A673 (cell line): ENCODE data around the gene LIMA1. TPM values are rescaled to one million over a fixed set of nuclear protein-coding genes. Genes with fewer than 3 reads are reported as not detected.
A peak's percentile ranks its signal among the peaks of the same experiment; 100 is the strongest.
"Not testable (repeated sequence)": the region's sequence is repeated elsewhere in the genome, so short reads cannot be mapped to it uniquely, and the experiment has no call there.

Experiments used
- BruUV-seq: library from RNA; stranded (reverse); fragments of 400-500 nt; replicated peaks from 2 replicates; lab custom pipeline; 2021; lab: Mats Ljungman, UMichigan
- CTCF ChIA-PET: fragments of 300-600 bp; sonication (Branson Sonifier 250); formaldehyde crosslinking; loops from one replicate; lab custom pipeline; 2022; ENCODE audit warnings: antibody characterized with exemption; lab: Charles Lee
- POLR2A ChIA-PET: fragments of 300-600 bp; sonication (Branson Sonifier 250); formaldehyde crosslinking; loops from one replicate; lab custom pipeline; 2022; ENCODE audit warnings: antibody characterized with exemption; ENCODE audit not compliant: low non-redundant PET; lab: Charles Lee
- DNase-seq: peaks from one replicate; pipeline ENCODE4 v3.0.0-alpha.2; 2015; ENCODE audit warnings: low spot score
- H3K27ac ChIP-seq: fragments of 200-600 bp; sonication (generic); 2 replicates; pipeline ENCODE4 v1.5.1; 2016; ENCODE audit warnings: mixed run types, low read depth, mild to moderate bottlenecking, mixed read lengths, antibody characterized with exemption, low read length; ENCODE audit not compliant: poor library complexity, severe bottlenecking
- H3K27me3 ChIP-seq: fragments of 200-600 bp; sonication (generic); replicated peaks from 2 replicates; pipeline ENCODE4 v1.6.1; 2017; ENCODE audit warnings: mixed run types, low read depth, mild to moderate bottlenecking, mixed read lengths, antibody characterized with exemption, low read length; ENCODE audit not compliant: insufficient read depth, poor library complexity
- H3K36me3 ChIP-seq: fragments of 200-600 bp; sonication (generic); 2 replicates; pipeline ENCODE4 v1.6.1; 2016; ENCODE audit warnings: mixed run types, mild to moderate bottlenecking, mixed read lengths, antibody characterized with exemption, low read length; ENCODE audit not compliant: insufficient read depth, poor library complexity, severe bottlenecking
- H3K4me1 ChIP-seq: fragments of 200-600 bp; sonication (generic); 2 replicates; pipeline ENCODE4 v1.6.1; 2017; ENCODE audit warnings: mixed run types, mild to moderate bottlenecking, mixed read lengths, antibody characterized with exemption, low read length; ENCODE audit not compliant: insufficient read depth, poor library complexity, severe bottlenecking
- H3K4me3 ChIP-seq: fragments of 200-600 bp; sonication (generic); 2 replicates; pipeline ENCODE4 v1.5.1; 2016; ENCODE audit warnings: low read depth, mixed run types, mild to moderate bottlenecking, mixed read lengths, low read length; ENCODE audit not compliant: poor library complexity, severe bottlenecking
- H3K9me3 ChIP-seq: fragments of 200-600 bp; sonication (generic); 2 replicates; pipeline ENCODE4 v1.6.1; 2016; ENCODE audit warnings: mixed run types, low read depth, mild to moderate bottlenecking, mixed read lengths, antibody characterized with exemption, low read length; ENCODE audit not compliant: poor library complexity, severe bottlenecking
- EZH2 ChIP-seq: fragments of 200-600 bp; sonication (generic); IDR thresholded peaks from 2 replicates; pipeline ENCODE4 v1.6.1; 2017; ENCODE audit warnings: borderline replicate concordance, low read depth, mild to moderate bottlenecking, mixed read lengths, antibody characterized with exemption, low read length; ENCODE audit not compliant: poor library complexity, severe bottlenecking
- intact Hi-C: fragments of 100-400 bp; cut with micrococcal nuclease; formaldehyde crosslinking; loops from one replicate; pipeline ENCODE4 v1.10.0; 2022; ENCODE audit not compliant: unreplicated experiment
- total RNA-seq: library from RNA; stranded (reverse); gene quantifications from 2 replicates; pipeline ENCODE4 v1.2.3, GENCODE V29; 2021
- TF ChIP-seq, protein P1 (sequence below): fragments of 300-800, 200-600 bp; sonication (generic); conservative IDR thresholded peaks from 2 replicates; pipeline ENCODE4 v1.5.1; 2017; ENCODE audit warnings: low read depth, mild to moderate bottlenecking, antibody characterized with exemption, low read length, moderate library complexity, mixed read lengths

The LIMA1 gene
- total RNA-seq, 1 experiment from 2014 or later = 77.6 TPM

DNA sequence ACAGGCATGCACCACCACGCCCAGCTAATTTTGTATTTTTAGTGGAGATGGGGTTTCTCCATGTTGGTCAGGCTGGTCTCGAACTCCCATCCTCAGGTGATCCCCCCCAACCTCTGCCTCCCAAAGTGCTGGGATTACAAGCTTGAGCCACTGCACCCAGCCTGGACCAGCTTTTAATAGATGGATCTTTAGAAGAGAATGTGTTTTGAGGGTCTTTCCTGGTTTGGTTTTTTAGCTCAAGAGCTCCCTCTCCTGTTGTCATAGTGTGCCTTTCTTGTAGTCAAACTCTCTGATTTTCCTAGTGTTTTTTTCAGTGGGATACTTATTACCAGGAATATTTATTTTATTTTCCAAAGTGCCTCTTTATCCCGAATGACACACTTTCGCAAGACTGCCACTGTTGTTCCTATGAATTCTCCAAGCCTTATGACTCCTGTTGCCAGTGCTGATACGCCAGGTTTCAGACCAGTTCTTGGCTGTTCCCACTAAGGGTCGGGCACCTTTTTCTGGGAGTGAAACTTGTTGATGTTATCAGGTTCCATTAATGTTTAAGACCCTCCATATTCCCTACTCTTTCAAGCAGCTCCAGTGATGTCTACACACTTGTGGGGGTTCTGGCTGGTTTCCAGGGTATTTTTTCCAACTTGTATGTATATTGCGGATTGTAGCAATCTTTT is 31.5 kb upstream of the LIMA1 start:
- TF ChIP-seq EZH2 = no peak
- TF ChIP-seq, protein P1, sequence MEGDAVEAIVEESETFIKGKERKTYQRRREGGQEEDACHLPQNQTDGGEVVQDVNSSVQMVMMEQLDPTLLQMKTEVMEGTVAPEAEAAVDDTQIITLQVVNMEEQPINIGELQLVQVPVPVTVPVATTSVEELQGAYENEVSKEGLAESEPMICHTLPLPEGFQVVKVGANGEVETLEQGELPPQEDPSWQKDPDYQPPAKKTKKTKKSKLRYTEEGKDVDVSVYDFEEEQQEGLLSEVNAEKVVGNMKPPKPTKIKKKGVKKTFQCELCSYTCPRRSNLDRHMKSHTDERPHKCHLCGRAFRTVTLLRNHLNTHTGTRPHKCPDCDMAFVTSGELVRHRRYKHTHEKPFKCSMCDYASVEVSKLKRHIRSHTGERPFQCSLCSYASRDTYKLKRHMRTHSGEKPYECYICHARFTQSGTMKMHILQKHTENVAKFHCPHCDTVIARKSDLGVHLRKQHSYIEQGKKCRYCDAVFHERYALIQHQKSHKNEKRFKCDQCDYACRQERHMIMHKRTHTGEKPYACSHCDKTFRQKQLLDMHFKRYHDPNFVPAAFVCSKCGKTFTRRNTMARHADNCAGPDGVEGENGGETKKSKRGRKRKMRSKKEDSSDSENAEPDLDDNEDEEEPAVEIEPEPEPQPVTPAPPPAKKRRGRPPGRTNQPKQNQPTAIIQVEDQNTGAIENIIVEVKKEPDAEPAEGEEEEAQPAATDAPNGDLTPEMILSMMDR = peak; percentile 76
- H3K27me3 ChIP-seq = no peaks in the 10 kb centered on the region
- no TSS peak for BruUV-seq
- intact Hi-C loops = loop anchor here (1.0 to 10.0 kb wide), 4 partner anchors 92 to 239 kb away; no protein-coding TSS in a partner anchor
- no peak overlapping the region for H3K27ac ChIP-seq
- POLR2A ChIA-PET = interaction anchor here (0.7 kb wide), 1 partner anchor 92 kb away, joined by 3 read pairs; no protein-coding TSS in a partner anchor
- H3K36me3 ChIP-seq = no peaks in the 10 kb centered on the region
- no peaks in the 10 kb centered on the region for H3K9me3 ChIP-seq
- DNase-seq = peak; percentile 75
- H3K4me3 ChIP-seq = no peak overlapping the region
- no peaks in the 10 kb centered on the region for H3K4me1 ChIP-seq
- CTCF ChIA-PET = interaction anchor here (0.6 to 1.5 kb wide), 14 partner anchors 12 to 448 kb away, joined by 3 to 23 read pairs (median 4); partner anchors contain the start of genes CERS5 and COX14

DNA sequence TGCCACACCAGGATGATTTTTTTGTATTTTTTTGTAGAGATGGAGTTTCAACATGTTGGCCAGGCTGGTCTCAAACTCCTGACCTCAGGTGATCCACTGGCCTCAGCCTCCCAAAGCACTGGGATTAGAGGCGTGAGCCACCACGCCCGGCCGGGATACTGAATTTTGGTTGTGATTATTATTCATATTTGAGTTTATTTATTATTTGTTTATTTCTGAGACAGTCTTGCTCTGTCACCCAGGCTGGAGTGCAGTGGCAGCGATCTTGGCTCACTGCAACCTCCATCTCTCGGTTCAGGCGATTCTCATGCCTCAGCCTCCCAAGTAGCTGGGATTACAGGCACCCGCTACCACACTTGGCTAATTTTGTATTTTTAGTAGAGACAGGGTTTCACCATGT is 30.7 kb upstream of the LIMA1 start:
- BruUV-seq, POLR2A ChIA-PET: not testable (repeated sequence)

DNA sequence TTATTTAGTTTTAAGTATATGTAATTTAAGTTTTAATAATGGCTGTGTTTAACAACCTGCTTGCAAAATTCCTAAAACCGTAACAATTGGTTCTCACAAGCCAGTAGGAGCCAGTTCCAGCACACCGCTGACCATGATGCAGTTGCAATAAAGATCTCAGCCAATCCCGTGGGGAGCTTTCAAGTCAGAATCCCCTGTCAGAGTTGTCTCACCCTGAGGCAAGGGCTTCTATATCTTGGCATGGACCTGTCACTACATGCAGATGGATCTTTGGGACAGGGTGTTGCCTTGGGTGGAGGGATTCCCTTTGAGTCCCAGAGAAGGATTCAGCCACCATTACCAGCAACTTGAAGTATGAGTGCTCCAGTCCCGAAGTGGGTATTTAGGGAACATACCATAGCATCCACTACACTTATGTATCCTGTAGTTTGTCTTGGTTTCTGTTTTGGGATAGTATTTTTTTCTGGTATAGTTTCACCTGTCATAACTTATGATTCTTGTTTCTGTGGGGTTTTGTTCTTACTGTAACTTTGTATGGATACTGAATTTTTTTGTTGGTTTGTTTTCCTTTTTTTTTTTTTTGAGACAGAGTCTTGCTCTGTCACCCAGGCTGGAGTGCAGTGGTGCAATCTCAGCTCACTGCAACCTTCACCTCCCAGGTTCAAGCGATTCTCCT is 30.1 kb upstream of the LIMA1 start:
- Histone ChIP-seq H3K4me1 (no peaks in the 10 kb centered on the region), H3K4me3 (no peak overlapping the region), H3K9me3 (no peaks in the 10 kb centered on the region), H3K36me3 (no peaks in the 10 kb centered on the region), H3K27ac (no peak overlapping the region), H3K27me3 (no peaks in the 10 kb centered on the region)
- BruUV-seq = no TSS peak
- ChIA-PET CTCF (interaction anchor here (0.7 to 1.5 kb wide), 2 partner anchors 101 to 1502 kb away, joined by 3 to 4 read pairs; no protein-coding TSS in a partner anchor), POLR2A (no interaction called here)
- no peak for TF ChIP-seq EZH2
- TF ChIP-seq, protein P1 = no peak
- DNase-seq = no peak
- intact Hi-C loops = loop anchor here (5.0 to 10.0 kb wide), 2 partner anchors 91 to 129 kb away; no protein-coding TSS in a partner anchor

More for the DNA sequence above, 30.7 kb upstream of the LIMA1 start:
- not testable (repeated sequence) for H3K4me1 ChIP-seq, H3K36me3 ChIP-seq, H3K4me3 ChIP-seq, H3K27ac ChIP-seq, H3K9me3 ChIP-seq, H3K27me3 ChIP-seq, DNase-seq
- intact Hi-C loops = loop anchor here (1.0 to 10.0 kb wide), 4 partner anchors 92 to 239 kb away; no protein-coding TSS in a partner anchor
- CTCF ChIA-PET = interaction anchor here (0.6 to 1.5 kb wide), 15 partner anchors 11 to 1503 kb away, joined by 3 to 23 read pairs (median 4); partner anchors contain the start of genes CERS5 and COX14

DNA sequence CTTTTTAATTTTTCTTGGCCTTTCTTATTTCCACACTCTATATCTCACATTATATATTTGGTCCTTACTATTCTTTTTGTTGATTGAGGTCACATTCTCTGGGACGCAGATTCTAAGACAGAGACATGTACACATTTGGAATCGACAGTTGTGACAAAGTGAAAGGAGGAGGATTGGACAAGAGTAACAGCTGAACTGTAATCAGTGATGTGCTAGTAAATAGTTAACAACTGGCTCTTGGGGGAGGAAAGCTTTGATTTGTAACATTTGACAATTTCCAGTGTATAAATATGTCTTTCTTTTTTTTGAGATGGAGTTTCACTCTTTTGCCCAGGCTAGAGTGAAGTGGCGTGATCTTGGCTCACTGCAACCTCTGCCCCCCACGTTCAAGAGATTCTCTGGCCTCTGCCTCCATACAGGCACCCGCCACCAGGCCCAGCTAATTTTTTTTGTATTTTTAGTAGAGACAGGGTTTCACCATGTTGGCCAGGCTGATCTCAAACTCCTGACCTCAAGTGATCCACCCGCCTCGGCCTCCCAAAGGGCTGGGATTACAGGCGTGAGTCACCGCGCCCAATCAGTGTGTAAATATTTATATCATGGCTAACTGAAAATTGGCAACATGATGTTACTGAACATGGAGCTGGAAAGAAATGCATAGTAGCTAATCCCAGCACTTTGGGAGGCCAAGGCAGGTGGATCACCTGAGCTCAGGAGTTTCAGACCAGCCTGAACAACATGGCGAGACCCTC is 28.7 kb upstream of the LIMA1 start:
- BruUV-seq, H3K4me1 ChIP-seq, H3K27ac ChIP-seq, H3K27me3 ChIP-seq, DNase-seq, H3K9me3 ChIP-seq, CTCF ChIA-PET, H3K4me3 ChIP-seq, H3K36me3 ChIP-seq: not testable (repeated sequence)
- POLR2A ChIA-PET = interaction anchor here (0.7 kb wide), 1 partner anchor 16 kb away, joined by 4 read pairs; no protein-coding TSS in a partner anchor
- intact Hi-C loops = loop anchor here (5.0 to 10.0 kb wide), 2 partner anchors 90 to 127 kb away; no protein-coding TSS in a partner anchor
